ENCODE measurements around the gene KRT17.

Gene KRT17

GRCh38 chr17:41599680-41600079 lies 24.7 kb downstream of the KRT17 start:
- no peak overlapping the region for H3K4me3 ChIP-seq (ENCODE audit: control insufficient read depth, low read depth, low read length)
- DNase-seq (ENCODE audit: low read depth) = no peak
- TF ChIP-seq, protein P1, sequence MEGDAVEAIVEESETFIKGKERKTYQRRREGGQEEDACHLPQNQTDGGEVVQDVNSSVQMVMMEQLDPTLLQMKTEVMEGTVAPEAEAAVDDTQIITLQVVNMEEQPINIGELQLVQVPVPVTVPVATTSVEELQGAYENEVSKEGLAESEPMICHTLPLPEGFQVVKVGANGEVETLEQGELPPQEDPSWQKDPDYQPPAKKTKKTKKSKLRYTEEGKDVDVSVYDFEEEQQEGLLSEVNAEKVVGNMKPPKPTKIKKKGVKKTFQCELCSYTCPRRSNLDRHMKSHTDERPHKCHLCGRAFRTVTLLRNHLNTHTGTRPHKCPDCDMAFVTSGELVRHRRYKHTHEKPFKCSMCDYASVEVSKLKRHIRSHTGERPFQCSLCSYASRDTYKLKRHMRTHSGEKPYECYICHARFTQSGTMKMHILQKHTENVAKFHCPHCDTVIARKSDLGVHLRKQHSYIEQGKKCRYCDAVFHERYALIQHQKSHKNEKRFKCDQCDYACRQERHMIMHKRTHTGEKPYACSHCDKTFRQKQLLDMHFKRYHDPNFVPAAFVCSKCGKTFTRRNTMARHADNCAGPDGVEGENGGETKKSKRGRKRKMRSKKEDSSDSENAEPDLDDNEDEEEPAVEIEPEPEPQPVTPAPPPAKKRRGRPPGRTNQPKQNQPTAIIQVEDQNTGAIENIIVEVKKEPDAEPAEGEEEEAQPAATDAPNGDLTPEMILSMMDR (conservative IDR thresholded peaks at IDR 0.05; ENCODE audit: control insufficient read depth, insufficient read depth, low read depth, low read length) = no peak

GRCh38 chr17:41595585-41595984 lies 28.8 kb downstream of the KRT17 start:
- no peak for DNase-seq (ENCODE audit: low read depth)
- H3K4me3 ChIP-seq (ENCODE audit: control insufficient read depth, low read depth, low read length) = no peak overlapping the region
- TF ChIP-seq, protein P1 (conservative IDR thresholded peaks at IDR 0.05; ENCODE audit: control insufficient read depth, insufficient read depth, low read depth, low read length) = no peak

DNA sequence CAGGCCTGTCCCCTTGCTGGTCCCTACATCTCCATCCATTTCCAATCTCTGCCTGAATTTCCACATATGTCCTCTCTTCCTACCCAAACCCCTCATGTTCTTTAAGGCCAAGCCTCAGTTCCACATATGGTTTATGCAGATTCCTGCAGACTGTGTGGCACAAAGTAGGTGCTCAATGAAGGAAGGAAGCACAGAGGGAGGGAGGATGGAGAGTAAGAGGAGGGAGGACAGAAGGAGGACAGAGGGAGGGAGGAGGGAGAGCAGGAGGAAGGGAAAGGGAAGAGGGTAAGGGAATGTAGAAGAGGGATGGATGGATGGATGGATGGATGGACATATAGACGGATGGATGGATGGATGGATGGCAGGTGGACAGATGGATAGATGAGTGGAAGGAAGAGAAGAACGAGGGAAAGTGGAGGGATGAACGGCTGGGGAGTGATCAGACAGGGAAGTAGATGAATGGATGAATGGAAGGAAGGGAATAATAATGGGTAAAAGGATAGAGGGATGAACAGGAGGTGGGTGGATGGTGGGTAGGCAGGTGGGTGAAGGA lies 29.9 kb downstream of the KRT17 start:
- TF ChIP-seq, protein P1 (conservative IDR thresholded peaks at IDR 0.05; ENCODE audit: control insufficient read depth, insufficient read depth, low read depth, low read length) = no peak
- no peak overlapping the region for H3K4me3 ChIP-seq (ENCODE audit: control insufficient read depth, low read depth, low read length)
- no peak for DNase-seq (ENCODE audit: low read depth)

GRCh38 chr17:41593306-41593981 lies 30.9 kb downstream of the KRT17 start:
- no peak overlapping the region for H3K4me3 ChIP-seq (ENCODE audit: control insufficient read depth, low read depth, low read length)
- DNase-seq (ENCODE audit: low read depth) = no peak
- TF ChIP-seq, protein P1 (conservative IDR thresholded peaks at IDR 0.05; ENCODE audit: control insufficient read depth, insufficient read depth, low read depth, low read length) = no peak

GRCh38 chr17:41592601-41593305 lies 31.6 kb downstream of the KRT17 start:
- TF ChIP-seq, protein P1 (conservative IDR thresholded peaks at IDR 0.05; ENCODE audit: control insufficient read depth, insufficient read depth, low read depth, low read length) = no peak
- DNase-seq (ENCODE audit: low read depth) = no peak
- H3K4me3 ChIP-seq (ENCODE audit: control insufficient read depth, low read depth, low read length) = no peak overlapping the region

DNA sequence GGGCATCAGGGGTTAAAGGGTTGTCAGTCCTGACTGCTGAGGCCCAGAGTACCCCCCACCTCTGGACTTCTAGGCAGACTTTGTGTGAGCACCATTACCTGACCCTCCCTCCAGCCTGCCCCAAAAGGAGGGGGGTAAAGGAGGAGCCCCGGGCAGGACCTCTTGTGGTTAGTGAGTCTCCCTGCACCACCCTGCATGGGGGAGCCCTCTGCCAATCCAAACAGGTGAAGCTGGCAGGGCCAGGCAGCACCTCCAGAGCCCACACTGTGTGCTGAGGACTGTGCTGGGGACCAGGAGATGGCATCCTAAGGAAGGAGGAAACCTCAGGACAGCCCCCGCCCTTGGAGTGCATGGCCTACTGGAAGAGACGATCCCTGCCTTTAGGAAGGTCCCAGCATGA lies 35.1 kb downstream of the KRT17 start:
- H3K4me3 ChIP-seq (ENCODE audit: control insufficient read depth, low read depth, low read length) = no peak overlapping the region
- no peak for DNase-seq (ENCODE audit: low read depth)
- TF ChIP-seq, protein P1 (conservative IDR thresholded peaks at IDR 0.05; ENCODE audit: control insufficient read depth, insufficient read depth, low read depth, low read length) = no peak
